ENCODE data around the gene GATAD1. TPM values are rescaled to one million over a fixed set of nuclear protein-coding genes. Genes with fewer than 3 reads are reported as not detected.

Gene GATAD1
- polyA plus RNA-seq, 1 of the 3 experiments (the other 2 are of a cell fraction): 30.6 TPM

- Histone ChIP-seq H3K9me2 (no peaks in the 10 kb centered on the region), H3K27ac (ENCODE audit: low read depth in 2 of 2, low read length in 1 of 2) (no peak overlapping the region), H3K4me3 (ENCODE audit: low read depth in 2 of 2, low read length in 1 of 2) (no peak overlapping the region), H3K4me1 (ENCODE audit: control insufficient read depth in 1 of 2, insufficient read depth in 2 of 2, low read depth in 1 of 2, low read length in 1 of 2) (no peaks in the 10 kb centered on the region), H2AFZ (ENCODE audit: low read depth) (no peak overlapping the region), H3K27me3 (ENCODE audit: insufficient read depth) (no peaks in the 10 kb centered on the region), H3K36me3 (replicated peaks in 1 of 2; ENCODE audit: control insufficient read depth in 1 of 2, insufficient read depth in 2 of 2, low read length in 1 of 2) (no peaks in the 10 kb centered on the region), H3K9me3 (no peaks in the 10 kb centered on the region), H3F3A (replicated peaks; ENCODE audit: insufficient read depth) (peaks cover 3% of the 10 kb centered on the region), H3K4me2 (no peak overlapping the region), H3K79me2 (ENCODE audit: insufficient read depth) (no peaks in the 10 kb centered on the region), H4K20me1 (ENCODE audit: insufficient read depth) (no peaks in the 10 kb centered on the region), H3K9ac (no peak overlapping the region)
- TF ChIP-seq NFIC (IDR thresholded peaks at IDR 0.05; ENCODE audit: borderline replicate concordance) (no peak), ZBTB33 (IDR thresholded peaks at IDR 0.05; ENCODE audit: borderline replicate concordance, low read depth) (no peak), EP300 (IDR thresholded peaks at IDR 0.05; ENCODE audit: borderline replicate concordance in 1 of 2, low read depth in 1 of 2, low read length in 1 of 2) (no peak), PBX3 (IDR thresholded peaks at IDR 0.05) (no peak), MAX (IDR thresholded peaks at IDR 0.05; ENCODE audit: low read depth) (no peak), RAD21 (IDR thresholded peaks at IDR 0.05; ENCODE audit: low read length) (no peak), MXI1 (IDR thresholded peaks at IDR 0.05; ENCODE audit: low read depth, low read length) (no peak), CTCF (IDR thresholded peaks at IDR 0.05) (no peak), GABPA (IDR thresholded peaks at IDR 0.05; ENCODE audit: low read depth) (no peak), SMC3 (IDR thresholded peaks at IDR 0.05; ENCODE audit: low read depth, low read length) (no peak), GATA2 (CRISPR knock-in tag; IDR thresholded peaks at IDR 0.05) (no peak), RCOR1 (IDR thresholded peaks at IDR 0.05; ENCODE audit: low read length) (no peak), POLR2AphosphoS5 (IDR thresholded peaks at IDR 0.05; ENCODE audit: low read depth, low read length) (no peak), TEAD4 (IDR thresholded peaks at IDR 0.05; ENCODE audit: borderline replicate concordance, insufficient read depth) (no peak), REST (IDR thresholded peaks at IDR 0.05; ENCODE audit: low read depth, low read length) (no peak), FOSL2 (IDR thresholded peaks at IDR 0.05; ENCODE audit: borderline replicate concordance, low read depth) (no peak), JUND (IDR thresholded peaks at IDR 0.05) (no peak), EZH2phosphoT487 (IDR thresholded peaks at IDR 0.05; ENCODE audit: borderline replicate concordance, low read depth) (no peak)
- WGBS (ENCODE audit: low lambda C conversion rate): 79% methylated on average over 3 of the region's 3 CpGs
- POLR2A ChIA-PET: no interaction called here
- CTCF ChIA-PET: interaction anchor here (0.6 to 1.5 kb wide), 4 partner anchors 20 to 34 kb away, joined by 3 to 6 read pairs (median 3); partner anchors contain the start of gene GATAD1
- DNase-seq: no peak
Measured at GRCh38 chr7:92427193-92427592, 20.1 kb upstream of the GATAD1 start.

All from SK-N-SH (cell line).